Hematopoietic multipotent progenitor cell treated with erythropoietin and hydrocortisone succinate and interleukin-3 and kit ligand, for 6 days (in vitro differentiated cells): ENCODE measurements around the gene POLD2.
A peak's percentile ranks its signal among the peaks of the same experiment; 100 is the strongest.
"Not testable (repeated sequence)": the region's sequence is repeated elsewhere in the genome, so short reads cannot be mapped to it uniquely, and the experiment has no call there.

ENCODE experiments used
- DNase-seq: peaks from one replicate; pipeline ENCODE4 v3.0.0-alpha.2; 2015

POLD2 gene

GRCh38 chr7:44123190-44124003 lies at the start of gene POLD2:
POLD2 (minus strand) TSS chr7:44123548; CDS start chr7:44122053, 1,495 bp downstream.
- DNase-seq: peak; percentile 99

GRCh38 chr7:44172803-44173424 lies 49.6 kb upstream of the POLD2 start:
- no peak for DNase-seq

DNA sequence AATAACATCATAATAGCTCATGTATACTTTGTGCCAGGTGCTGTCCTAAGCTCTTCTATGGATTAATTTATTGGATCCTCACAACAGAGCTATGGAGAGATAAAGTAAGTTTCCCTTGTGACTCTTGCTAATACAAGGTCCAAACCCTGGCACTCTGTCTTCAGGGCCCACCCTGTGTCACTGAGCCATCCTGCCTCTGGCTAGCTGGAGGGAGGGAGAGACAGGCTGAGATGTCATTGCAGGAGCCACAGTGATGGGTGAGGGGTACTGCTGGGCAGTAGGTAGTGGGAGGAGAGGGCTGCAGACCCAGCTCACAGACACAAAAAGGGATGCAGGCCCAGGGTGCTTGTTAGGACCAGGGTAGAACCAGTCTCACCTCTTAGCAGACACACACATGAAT lies 49.0 kb upstream of the POLD2 start:
- DNase-seq: no peak

DNA sequence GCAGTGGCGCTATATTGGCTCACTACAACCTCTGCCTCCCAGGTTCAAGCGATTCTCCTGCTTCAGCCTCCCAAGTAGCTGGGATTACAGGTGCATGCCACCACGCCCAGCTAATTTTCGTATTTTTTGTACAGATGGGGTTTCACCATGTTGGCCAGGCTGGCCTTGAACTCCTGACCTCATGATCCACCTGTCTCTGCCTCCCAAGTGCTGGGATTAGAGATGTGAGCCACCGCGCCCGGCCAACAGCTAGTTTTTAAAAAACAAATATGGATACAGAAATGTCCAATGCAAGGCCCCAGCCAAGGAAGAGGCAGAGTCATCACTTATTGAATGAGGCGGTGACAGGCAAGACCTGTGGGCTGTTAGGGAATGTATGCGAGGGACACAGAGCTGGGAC lies 48.6 kb upstream of the POLD2 start:
- not testable (repeated sequence) for DNase-seq

DNA sequence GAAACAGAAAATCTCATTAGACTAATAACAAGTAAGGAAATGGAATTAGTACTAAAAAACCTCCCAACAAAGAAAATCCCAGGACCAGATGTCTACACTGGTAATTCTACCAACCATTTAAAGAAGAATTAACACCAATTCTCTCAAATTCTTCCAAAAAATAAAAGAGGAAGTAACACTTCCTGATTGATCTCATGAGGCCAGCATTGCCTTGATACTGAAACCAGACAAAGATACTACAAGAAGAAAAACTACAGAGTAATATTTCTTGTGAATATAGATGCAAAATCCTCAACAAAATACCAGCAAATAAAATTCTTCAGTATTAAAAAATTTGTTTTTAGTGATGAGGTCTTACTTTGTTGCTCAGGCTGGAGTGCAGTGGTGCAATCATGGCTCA lies 44.6 kb upstream of the POLD2 start:
- DNase-seq: peak; percentile 30

DNA sequence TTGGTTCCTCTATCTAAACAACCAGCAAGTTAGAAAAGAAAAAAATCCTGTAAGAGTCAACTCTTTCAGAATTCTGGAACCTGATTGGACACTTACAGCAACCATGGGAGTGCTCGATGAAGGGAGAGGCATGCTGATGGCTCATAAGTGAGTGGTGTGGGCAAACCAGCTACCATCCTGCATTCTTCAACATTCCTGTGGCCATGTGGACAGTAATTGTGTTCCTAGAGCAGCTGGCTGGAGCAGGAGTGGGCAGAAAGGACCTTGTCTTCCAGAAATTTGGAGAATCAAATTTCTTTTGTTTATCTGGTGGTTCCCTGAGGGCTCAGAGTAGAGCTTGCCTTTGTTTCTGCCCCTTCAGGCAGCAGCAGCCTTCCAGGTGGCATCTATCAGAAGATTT lies 40.2 kb upstream of the POLD2 start:
- DNase-seq: no peak

GRCh38 chr7:44162785-44163395 lies 39.5 kb upstream of the POLD2 start:
- DNase-seq: no peak

- no peak for DNase-seq
Measured at GRCh38 chr7:44162179-44162578, 38.8 kb upstream of the POLD2 start.

GRCh38 chr7:44161371-44161770 lies 38.0 kb upstream of the POLD2 start:
- no peak for DNase-seq

DNA sequence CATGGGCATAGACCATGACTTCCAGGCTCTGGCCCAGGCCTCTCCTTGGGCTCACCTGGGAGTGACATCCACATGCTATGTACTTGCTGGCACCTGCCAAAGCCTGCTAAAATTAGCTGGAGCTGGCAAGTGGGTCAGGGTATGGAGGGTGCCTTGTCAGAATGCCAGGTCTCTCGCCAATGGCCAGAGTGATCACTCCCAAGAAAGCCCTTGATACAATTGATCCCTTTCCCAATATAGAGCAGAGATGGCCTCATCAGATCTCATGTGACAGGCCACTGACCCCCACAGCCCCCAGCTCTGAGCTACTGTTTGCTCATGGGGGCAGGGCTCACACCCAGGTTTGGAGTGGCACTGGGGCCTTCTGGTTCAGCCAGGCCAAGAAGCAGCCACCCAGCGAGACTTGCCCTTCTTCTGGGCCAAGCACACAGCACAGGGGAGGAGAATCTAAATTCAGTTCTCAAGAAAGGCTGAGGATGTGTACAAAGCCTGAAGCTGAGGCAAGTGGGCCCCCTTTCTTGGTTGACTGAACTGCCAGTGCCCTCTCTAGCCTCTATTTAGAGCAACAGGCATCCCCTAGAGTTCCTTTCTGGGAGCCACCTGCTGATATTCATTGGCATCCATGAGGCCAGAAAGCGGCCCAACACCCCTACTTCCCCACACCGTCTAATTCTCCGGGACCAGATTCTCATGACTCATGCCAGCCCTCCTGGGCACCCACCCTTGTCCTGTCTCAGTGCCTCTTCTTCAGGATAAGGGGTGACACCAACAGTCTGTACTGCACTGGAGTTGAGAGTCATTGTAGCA lies 36.7 kb upstream of the POLD2 start:
- no peak for DNase-seq

DNA sequence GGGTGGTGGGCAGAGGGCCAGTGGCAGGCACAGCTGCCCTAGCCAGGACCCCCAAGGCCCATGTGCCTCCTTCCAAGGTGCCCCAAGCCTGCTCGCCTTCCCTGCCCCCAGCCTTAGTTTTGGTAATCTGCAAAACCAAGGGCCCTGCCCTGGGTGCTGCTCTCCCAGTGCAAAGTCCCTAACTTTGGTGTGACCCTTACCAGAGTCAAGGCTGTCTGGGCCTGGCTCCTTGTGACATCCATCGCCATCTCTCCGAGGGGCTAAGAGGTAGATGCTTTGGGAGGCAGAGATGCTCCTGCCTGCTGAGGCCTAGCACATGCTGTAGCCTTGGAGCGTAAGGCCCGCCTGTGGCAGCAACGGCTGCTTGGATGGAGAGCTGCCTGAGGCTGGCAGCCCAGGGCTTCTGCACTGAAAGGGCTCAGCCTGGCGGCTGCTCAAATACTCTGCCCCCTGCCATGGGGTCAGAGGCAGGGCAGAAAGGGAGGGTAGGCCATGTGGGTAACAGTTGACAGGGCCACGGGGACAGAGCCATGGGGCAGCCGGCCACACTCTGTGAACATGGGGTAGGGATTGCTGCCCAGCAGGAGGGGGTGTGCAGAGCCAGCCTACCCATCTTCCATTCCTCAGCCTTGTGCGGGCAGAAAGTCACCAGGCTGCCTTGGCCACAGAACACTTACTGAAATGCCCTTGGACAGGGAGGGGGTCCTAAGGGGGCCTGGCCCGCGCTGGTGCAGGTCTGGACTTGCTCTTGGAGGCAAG lies 35.7 kb upstream of the POLD2 start:
- DNase-seq: no peak

DNA sequence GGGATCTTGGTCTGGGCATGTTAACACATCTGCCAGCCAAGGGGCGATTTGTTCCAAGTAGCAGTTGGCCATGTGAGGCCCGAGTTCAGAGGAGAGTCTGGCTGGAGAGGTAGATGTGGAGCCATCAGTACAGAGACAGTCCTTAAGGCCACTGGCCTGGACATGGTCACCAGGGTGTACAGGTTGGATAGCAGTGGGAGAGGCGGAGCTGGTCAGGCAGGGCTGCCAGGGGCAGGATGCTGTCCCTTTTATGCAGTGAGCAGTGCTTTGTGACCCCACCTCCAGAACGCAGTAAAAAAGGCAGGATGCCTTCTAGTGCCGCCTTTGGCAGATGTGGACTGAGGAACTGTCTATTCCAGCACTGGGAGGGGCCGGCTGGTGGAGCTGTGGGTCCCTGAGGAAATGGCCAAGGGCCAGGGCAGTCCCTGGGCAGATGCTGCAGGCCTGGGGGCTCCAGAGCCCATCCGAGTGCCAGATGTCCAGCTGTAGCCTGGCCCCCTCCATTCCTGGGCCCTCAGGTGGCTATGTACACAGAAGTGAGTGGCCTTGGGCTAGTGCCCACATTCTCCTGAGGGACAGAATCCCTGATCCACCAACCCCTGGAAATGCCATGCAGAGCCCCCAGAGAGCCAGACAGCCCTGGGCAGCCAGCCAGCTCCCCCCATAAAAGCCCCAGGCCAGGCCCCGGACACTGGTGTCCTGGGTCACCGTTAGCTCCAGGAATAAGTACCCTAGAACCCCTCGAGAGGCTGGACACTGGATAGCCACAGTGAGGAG lies 34.9 kb upstream of the POLD2 start:
- no peak for DNase-seq

DNA sequence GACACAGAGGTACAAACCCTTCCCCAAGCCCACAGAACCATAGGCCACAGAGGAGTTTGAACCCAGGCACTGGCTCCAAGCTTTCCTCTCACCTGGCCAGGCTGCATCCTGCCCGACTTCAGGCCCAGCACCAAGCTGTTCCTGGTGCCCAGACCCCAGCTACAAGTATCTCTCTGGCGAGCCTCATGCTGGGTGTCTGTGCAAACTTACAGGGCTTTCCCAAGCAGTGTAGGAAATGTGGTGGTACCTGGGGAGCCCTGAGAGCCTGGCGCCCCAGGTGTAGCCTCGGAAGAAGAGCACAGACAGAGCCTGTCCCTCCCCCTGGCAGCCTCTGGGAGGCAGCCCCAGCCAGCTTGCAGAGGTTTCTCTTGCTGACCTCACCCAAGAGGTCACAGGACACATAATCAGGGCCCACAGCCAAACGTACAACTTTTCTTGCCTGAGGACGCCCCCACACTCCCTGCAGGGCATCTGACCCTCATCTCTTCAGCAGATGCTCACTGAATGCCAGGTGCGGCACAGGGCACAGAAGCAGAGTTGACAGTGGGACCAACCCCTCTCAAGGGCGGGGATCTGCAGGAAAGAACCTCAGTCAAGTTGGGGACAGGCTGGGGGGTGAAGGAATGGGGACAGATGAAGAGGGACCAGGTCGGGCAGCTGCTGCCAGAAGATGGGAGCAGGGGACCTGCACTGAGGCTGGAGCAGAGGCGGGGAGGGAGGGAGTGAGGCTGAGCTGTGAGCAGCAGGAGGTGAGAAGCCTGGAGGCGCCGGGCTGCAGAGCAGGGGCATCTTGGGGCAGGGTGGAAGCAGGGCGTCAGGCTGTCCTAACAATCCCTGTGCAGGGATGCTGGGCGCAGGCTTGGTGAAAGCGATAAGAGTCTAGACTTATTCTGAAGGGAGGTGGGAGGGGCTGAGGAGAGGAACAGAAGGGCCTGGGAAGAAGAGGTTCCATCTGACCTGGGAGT lies 34.0 kb upstream of the POLD2 start:
- DNase-seq: no peak

DNA sequence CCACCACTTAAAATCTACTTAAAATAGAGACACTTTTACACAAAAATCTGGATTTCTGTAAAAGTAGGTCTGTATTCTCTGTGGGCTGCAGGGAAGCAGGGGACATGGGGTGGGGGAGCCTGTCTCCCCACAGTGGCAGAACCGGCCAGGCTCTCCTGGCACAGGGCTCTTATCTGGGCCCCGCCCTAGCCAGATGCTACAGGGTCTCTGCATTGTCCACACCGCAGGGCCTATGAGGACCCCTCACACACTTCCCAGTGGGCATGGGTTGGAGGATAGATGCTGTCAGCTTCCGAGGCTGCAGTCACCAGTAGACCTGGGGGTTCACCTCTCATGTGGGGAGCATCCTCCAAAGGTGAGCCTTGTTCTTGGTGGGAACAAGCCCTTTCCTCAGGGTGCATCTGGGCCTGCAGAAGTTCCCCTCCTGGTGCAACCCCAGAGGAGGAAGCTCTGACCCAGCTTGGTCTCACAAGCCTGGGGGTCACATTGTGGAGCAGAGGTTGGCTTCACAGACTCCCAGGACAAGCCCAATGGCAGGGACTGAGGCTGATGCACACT lies 33.2 kb upstream of the POLD2 start:
- no peak for DNase-seq

- DNase-seq: no peak
Measured at GRCh38 chr7:44155191-44156185, 32.1 kb upstream of the POLD2 start.

DNA sequence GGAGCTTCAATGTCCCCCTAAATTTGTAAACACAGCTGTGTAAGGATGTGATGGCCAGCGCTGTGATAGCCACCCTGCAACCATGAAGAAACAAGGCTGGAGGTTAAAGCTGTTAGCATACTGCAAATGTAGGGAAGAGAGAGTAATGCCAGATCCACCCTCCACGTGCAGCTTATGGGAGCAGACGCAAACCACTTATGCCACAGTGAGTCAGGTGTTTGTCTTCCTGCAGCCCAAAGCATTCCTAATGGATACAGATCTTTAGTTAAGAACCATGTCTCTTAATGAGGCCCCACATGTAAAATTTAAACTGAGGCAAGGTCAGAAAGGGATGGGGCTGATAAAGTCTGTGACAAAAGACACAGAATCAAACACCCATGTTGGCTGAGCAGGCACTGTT lies 31.4 kb upstream of the POLD2 start:
- no peak for DNase-seq

DNA sequence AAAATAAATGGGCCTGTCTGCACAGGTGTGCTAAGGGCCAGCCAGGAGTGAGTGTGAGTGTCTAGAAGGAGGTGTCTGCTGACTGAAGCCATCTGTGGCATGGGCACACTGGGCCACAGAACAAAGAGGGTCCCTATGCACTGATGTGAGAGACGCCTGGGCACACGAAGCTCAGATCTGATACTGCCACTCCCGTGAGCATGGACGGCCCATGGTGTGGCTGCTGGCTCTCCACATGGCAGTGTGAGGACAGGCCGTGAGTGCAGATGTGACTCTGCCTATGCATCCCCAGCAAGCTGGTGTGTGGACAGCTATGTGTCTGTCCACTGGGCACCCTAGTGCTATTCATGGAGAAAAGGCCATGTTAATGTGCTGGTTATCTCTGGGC lies 30.6 kb upstream of the POLD2 start:
- DNase-seq: no peak

DNA sequence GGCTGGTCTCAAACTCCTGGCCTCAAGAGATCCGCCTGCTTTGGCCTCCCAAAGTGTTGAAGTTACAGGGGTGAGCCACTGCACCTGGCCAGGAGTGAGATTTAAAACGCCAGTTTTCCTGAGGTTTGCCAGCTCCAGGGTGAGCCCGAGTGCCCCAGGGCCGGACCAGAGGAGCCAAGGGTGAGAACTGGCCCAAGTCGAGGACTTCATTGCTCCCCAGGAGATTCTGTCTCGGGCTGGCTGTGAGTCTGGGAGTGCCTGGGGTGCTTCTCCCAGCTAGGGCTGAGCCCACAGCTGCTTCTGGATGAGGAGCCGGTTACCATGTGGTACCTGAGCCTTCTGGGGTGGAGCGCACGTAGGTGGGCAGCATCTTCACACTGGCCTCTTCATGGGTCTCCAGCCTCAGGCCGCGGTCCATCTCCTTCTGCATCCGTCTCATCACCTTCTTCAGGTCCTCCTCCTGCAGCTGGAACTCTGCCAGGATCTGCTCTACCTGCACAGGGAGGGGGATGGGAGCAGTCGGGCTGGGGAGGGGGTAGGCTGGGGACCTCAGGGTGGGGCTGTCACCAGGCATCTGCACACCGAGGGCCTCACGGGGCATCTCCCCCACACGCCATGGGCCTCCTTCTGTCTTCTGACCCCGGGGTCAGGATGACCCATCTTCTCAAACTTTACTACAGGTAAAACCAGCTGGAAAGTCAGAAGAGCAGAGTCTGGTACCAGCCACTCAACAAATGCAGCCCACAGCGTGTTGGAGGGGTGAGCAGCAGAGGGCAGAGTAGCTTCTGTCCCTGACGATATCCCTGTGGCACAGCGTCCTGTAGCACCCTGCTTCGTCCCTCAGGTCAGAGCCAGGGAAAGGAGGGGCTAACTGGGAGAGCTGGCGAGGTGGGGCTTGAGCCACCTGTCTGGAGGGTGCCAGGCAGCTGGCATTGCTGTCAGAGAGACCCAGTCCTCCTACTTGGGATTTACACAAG lies 29.9 kb upstream of the POLD2 start:
- DNase-seq: no peak
